Endometrial microvascular endothelial cells (primary cell): Measurements from ENCODE around the gene PLEKHA7. TPM values are rescaled to one million over a fixed set of nuclear protein-coding genes. Genes with fewer than 3 reads are reported as not detected.

Source experiments
- in situ Hi-C: cut with HindIII; loops from 2 replicates; pipeline ENCODE4 v1.10.0; 2017; ENCODE audit warnings: low sequenced_read_pairs, low pct_unique_long_range_greater_than_20kb; ENCODE audit errors: inconsistent ontology term
- total RNA-seq: library from RNA; depleted of rRNA; stranded (reverse); fragments of >200 nt; gene quantifications from one replicate; pipeline ENCODE4 v1.2.3, GENCODE V29; 2015; ENCODE audit errors: inconsistent ontology term

The PLEKHA7 gene
- total RNA-seq, 1 donor from 2014 or later: 0.19 TPM

GRCh38 chr11:16809886-16810668 is 204.1 kb downstream of the PLEKHA7 start:
- in situ Hi-C loops: no loop called here

DNA sequence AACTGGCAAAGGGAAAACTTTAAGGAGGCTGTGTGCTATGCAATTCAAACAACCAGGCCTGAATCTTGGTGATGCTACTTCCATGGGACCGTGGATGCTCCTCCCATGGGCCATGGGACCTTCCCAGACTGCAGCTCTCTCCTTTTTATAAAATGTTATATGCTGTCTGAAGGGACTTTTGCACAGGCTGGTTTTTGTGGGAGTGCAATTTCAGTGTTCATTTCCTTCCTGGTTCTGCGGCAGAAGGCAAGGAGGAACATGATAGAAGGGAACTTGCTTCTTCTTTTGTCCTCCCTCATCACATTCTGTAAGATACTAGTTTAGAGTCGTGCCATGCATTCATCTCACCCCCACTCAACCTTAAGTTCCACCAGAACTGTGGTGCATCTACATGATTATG is 206.9 kb downstream of the PLEKHA7 start:
- in situ Hi-C loops: no loop called here

DNA sequence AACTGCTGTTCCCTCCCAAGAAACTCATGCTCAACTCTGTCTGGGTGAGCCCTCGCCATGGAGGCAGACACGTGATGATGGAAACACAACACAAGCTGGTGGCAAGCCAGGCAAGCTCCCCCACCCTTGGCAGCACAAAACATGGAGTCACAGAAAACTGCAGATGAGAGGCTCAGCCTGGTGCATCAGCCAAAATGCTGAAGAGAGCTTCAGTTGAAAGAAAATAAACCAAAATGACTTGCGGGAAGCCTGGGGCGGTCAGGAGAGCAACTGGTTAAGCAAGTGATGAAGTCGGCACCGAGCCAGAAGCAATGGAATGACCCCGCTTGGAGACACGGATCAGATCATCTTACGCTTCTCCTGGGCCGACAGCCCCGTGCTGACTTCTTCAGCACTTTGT is 207.4 kb downstream of the PLEKHA7 start:
- in situ Hi-C loops: no loop called here

DNA sequence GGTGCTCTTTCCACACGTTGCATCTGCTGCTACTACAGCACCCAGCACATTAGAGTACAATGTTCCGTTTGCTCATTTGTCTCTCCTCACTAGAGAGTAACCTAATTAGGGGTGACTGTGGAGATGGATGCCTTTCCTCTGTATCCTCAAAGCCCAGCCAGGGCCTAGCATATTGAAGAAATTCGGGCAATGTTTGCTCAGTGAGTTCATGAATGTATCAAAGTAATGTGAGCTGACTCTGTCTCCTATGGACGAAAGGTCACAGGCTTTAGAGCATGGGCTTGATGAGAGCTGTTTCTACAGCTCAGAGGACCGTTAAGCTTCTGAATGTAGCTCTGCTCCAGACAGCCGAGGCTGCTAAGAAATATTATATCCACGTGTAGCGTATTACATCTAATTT is 208.3 kb downstream of the PLEKHA7 start:
- in situ Hi-C loops: no loop called here

DNA sequence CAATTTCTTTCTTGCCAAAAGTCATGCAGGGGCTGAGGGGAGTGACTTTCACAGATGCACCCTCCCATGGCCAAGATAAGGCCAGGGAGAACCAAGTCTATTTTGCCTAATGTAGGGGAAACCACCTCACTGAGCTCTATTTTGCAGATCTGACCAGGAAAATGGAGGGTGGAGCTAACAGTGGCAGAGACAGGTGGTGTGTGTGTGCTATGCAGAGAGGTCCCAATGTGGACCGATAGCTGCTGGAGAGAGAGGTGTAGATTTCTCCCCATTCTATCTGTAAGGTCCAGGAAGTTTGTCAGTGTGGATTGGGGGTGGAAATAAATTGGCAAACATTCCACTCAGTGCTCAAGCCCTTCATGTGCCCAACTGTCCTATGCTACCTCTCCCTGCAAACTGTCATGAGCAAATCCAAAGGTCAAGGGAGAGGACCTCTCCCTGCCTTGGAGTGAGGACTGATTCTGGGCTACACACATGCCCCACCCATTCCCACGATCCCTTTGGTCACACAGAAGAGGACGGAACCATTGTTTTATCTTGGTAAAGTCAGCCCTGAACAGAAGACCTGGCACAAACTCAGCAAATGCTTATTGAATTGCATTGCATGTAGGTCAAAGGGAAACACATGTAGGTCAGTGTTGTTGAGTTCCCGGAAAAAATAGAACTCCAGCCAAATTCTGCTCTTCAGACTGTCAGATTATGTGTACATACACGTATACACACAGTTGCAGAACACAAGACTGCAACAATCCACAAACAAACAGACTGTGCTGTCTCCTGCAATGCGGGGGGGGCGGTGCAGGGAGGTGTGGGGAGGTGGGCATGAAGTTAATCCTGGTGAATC is 209.9 kb downstream of the PLEKHA7 start:
- in situ Hi-C loops: no loop called here

DNA sequence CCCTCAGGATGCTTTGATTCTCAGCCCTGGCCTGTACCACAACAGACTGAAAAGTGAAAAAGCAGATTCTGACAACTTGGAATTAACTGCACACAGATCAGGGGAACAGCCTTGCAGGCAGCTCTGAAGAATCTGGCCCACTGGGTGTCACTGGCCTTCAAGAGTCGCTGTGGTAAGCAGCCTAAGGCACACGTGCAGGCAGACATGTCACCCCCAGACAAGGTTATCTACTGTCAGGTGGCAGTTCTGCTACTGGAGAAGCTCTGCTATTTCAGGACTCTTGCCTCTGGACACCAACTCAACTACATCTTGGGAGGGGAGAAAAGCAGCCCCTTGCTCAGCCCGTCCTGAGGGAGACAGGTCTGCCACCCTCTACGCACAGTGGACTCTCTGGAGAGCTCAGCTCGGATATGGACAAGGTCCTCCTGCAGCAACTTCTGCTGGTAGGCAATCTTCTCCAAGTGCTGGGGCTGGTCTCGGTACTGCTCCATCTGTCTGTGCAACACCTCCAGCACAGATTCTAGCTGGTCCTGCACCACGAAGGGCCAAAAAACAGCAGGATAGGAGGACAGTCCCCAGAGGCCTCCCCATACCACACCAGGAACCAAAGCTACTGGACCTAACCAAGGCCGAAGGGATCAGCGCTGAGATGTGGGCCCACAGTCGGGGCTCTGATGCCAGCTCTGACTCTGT is 212.8 kb downstream of the PLEKHA7 start:
- in situ Hi-C loops: no loop called here

- in situ Hi-C loops: no loop called here
Observed at GRCh38 chr11:16800382-16800781, 213.8 kb downstream of the PLEKHA7 start.

DNA sequence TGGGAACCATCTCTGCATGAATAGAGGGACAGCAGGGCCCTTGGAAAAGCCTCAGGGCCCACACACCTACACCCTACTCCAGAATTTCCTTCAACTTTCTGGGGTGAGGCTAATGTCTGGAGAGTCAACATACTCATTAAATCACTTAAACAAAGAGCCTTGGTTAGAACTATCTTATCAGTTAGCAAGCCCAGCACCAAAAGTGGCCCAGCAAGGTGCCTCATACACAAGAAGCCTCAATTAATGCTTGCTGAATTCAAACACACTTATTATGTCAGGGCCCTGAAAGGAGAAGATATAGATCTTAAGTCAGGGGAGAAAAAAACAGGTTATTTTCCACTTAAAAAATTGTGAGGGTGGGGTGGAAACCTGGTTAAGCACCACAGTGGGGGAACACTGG is 214.3 kb downstream of the PLEKHA7 start:
- in situ Hi-C loops: no loop called here

DNA sequence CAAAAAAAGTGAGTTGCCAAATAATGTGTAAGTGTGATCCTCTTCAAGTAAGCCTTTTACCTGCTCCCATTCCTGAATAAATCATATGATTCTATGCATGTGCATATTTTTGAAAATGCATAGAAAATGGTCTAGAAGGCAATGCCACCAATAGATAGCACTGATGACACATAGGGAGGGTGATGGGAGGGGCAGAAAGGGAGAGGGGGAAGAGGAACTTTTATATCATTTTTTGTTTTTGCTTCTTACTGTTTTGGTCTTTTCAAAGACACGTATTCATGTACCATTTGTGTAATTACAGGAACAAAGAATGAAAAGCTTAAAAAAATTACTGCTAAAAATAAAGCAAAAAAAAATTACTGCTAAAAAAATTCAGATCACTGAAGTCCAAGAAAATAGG is 215.0 kb downstream of the PLEKHA7 start:
- in situ Hi-C loops: no loop called here

- in situ Hi-C loops: no loop called here
Observed at GRCh38 chr11:16797776-16798175, 216.4 kb downstream of the PLEKHA7 start.

DNA sequence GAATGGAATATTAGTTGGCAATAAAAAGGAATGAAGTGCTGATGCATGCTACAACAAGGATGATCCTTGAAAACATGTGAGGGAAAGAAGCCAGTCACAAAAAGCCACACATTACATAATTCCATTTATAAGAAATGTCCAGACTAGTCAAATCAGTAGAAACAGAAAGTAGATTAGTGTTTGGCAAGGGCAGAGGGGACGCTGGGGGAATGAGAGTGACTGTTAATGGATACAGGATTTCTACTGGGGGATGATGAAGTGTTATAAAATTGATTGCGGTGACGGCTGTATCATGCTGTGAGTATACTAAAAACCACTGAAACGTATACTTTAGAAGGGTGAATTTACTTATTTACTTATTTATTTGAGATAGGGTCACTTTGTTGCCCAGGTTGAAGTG is 217.9 kb downstream of the PLEKHA7 start:
- in situ Hi-C loops: no loop called here

GRCh38 chr11:16795146-16795545 is 219.1 kb downstream of the PLEKHA7 start:
- in situ Hi-C loops: no loop called here

DNA sequence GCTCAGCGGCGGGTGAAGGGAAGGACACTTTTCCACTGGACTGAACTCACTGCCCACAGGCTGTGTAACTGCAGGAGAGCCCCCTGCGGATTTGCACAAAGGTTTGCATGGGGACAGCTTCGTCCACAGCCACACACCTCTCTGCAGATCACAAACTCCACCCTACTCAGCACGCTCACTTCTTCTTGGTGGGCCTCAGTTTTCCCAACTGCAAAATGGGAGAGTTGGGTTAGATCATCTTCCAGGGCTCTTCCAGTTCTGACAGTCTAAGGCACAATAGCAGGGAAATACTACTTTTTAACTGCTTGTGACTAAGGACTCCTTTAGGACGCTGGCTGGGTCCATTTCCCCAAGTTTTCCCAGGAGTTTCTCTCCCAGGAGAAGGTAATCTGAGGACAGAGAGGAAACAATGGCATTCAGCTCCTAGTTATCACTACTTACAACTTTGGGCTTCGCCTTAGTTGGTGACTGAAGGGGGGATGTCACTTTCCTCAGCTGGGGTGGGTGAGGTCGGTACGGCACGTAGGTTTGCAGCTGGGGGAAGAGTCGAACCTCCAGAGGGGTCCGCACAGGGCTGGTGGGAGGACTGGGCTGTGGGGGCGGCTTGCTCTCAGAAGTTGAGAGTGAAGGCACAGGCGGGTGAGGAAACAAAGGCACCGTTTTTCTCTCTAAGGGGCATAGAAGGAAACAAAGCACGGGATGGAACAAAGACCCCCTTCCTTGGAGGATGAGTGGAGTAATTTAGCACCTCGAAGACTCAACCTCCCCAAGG is 220.0 kb downstream of the PLEKHA7 start:
- in situ Hi-C loops: no loop called here

- in situ Hi-C loops: no loop called here
Observed at GRCh38 chr11:16793511-16793910, 220.7 kb downstream of the PLEKHA7 start.

GRCh38 chr11:16793009-16793408 is 221.2 kb downstream of the PLEKHA7 start:
- in situ Hi-C loops: no loop called here

- in situ Hi-C loops: no loop called here
Observed at GRCh38 chr11:16792426-16792825, 221.8 kb downstream of the PLEKHA7 start.

DNA sequence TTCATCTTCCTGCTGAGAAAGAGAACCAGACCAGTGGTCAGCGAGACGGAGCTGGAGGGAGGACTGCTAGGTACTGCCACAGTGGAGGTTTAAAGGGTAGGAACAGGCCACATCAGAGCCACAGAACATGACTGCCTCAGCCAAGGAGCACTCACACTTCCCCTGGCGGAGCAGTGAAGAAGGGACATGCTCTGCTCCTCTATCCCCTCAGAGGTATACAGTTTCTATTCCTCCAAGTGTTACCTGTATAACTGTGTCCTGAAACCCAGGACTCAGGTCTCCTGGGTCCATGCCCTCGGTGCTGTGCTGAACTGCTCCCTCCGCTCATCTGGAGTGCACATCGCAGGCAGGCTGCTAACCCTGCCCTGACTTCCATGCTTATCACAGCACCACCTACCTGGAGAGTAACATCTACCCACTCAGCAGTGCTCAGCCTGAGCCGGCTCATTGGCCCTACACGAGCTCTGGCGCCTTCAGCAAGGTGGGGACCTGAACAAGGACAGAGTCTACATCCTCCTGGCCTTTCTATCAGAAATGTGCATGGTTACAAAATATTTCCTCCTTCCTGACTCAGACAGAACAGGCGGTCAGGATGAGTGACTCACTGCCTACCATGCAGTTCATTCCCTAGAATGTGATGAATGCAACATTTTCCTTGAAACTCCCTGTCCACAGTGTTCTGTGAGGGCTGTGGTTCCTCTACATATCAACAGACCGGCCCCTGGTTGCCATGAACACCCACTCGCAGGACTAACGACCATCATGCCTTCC is 222.8 kb downstream of the PLEKHA7 start:
- in situ Hi-C loops: no loop called here

GRCh38 chr11:16790486-16791190 is 223.6 kb downstream of the PLEKHA7 start:
- in situ Hi-C loops: no loop called here
